ENCODE results near the gene IFIT2.
"Not testable (repeated sequence)": the region's sequence is repeated elsewhere in the genome, so short reads cannot be mapped to it uniquely, and the experiment has no call there.

IFIT2 gene

GRCh38 chr10:89301721-89302445 lies at the start of gene IFIT2:
IFIT2 (plus strand) TSS chr10:89302046; CDS start chr10:89302124, 78 bp downstream.
- peak; percentile 11 for DNase-seq

- no peak for DNase-seq
Measured at GRCh38 chr10:89252225-89252585, 49.6 kb upstream of the IFIT2 start.

- not testable (repeated sequence) for DNase-seq
Measured at GRCh38 chr10:89255091-89255579, 46.7 kb upstream of the IFIT2 start.

GRCh38 chr10:89255793-89256192 lies 46.1 kb upstream of the IFIT2 start:
- DNase-seq, result no peak

GRCh38 chr10:89256340-89256739 lies 45.5 kb upstream of the IFIT2 start:
- no peak for DNase-seq

GRCh38 chr10:89256962-89257361 lies 44.9 kb upstream of the IFIT2 start:
- no peak for DNase-seq

- no peak for DNase-seq
Measured at GRCh38 chr10:89257581-89257980, 44.3 kb upstream of the IFIT2 start.

- no peak for DNase-seq
Measured at GRCh38 chr10:89258881-89259280, 43.0 kb upstream of the IFIT2 start.

- DNase-seq, result no peak
Measured at GRCh38 chr10:89262086-89263051, 39.5 kb upstream of the IFIT2 start.

- no peak for DNase-seq
Measured at GRCh38 chr10:89263091-89263490, 38.8 kb upstream of the IFIT2 start.

- no peak for DNase-seq
Measured at GRCh38 chr10:89263531-89263930, 38.3 kb upstream of the IFIT2 start.

- no peak for DNase-seq
Measured at GRCh38 chr10:89266721-89267453, 35.0 kb upstream of the IFIT2 start.

- no peak for DNase-seq
Measured at GRCh38 chr10:89269433-89270152, 32.3 kb upstream of the IFIT2 start.

- no peak for DNase-seq
Measured at GRCh38 chr10:89270153-89270483, 31.7 kb upstream of the IFIT2 start.

GRCh38 chr10:89271532-89271931 lies 30.3 kb upstream of the IFIT2 start:
- no peak for DNase-seq

- no peak for DNase-seq
Measured at GRCh38 chr10:89273680-89274079, 28.2 kb upstream of the IFIT2 start.

GRCh38 chr10:89274928-89275327 lies 26.9 kb upstream of the IFIT2 start:
- DNase-seq, result no peak

GRCh38 chr10:89275383-89275782 lies 26.5 kb upstream of the IFIT2 start:
- DNase-seq, result no peak

GRCh38 chr10:89278034-89278535 lies 23.8 kb upstream of the IFIT2 start:
- DNase-seq, result no peak

- no peak for DNase-seq
Measured at GRCh38 chr10:89278900-89279392, 22.9 kb upstream of the IFIT2 start.

- no peak for DNase-seq
Measured at GRCh38 chr10:89279421-89279869, 22.4 kb upstream of the IFIT2 start.

- DNase-seq, result no peak
Measured at GRCh38 chr10:89280508-89280907, 21.3 kb upstream of the IFIT2 start.

All from activated T-cell treated with anti-CD3 and anti-CD28 coated beads for 4 hours (primary cell).